ENCODE data around the gene EHF. TPM values are rescaled to one million over a fixed set of nuclear protein-coding genes. Genes with fewer than 3 reads are reported as not detected.

The EHF gene
- total and polyA plus RNA-seq, 9 of the 15 experiments (the other 6 are each of a cell fraction or from before 2014, with no cell fraction given), result 0.04 to 0.54 (median 0.37) TPM

GRCh38 chr11:34585735-34586487, 35.0 kb upstream of the EHF start:
- H4K20me1 ChIP-seq (replicated peaks; ENCODE audit: control insufficient read depth, insufficient read depth, low read length), result no peaks in the 10 kb centered on the region
- ChIA-PET CTCF (ENCODE audit: low intra/inter-chr PET ratio) (interaction anchor here (0.5 to 4.3 kb wide), 10 partner anchors 16 to 804 kb away, joined by 3 to 73 read pairs (median 3); no protein-coding TSS in a partner anchor), POLR2A (interaction anchor here (0.5 to 1.4 kb wide), 5 partner anchors 17 to 313 kb away, joined by 3 to 5 read pairs (median 3); no protein-coding TSS in a partner anchor)
- BruUV-seq (replicated peaks), result no TSS peak
- peak overlapping the region; percentile 56 for H2AFZ ChIP-seq (ENCODE audit: low read depth, low read length)
- peak overlapping the region; percentile 44; the same call in 2 of the 3 replicates for H3K27ac ChIP-seq (ENCODE audit: extremely low read depth, low read depth, low read length)
- H3K9me3 ChIP-seq (replicated peaks; ENCODE audit: control insufficient read depth, insufficient read depth, low read depth, low read length), result no peaks in the 10 kb centered on the region
- intact Hi-C loops (cut with micrococcal nuclease), result loop anchor here (1.0 to 5.0 kb wide), 6 partner anchors 17 to 806 kb away; no protein-coding TSS in a partner anchor
- H3K4me2 ChIP-seq (ENCODE audit: insufficient read depth, low read length), result peak overlapping the region; percentile 39
- H3K27me3 ChIP-seq (ENCODE audit: control insufficient read depth in 2 of 2, insufficient read depth in 2 of 2, low read length in 2 of 2), result peaks cover 0 to 3% of the 10 kb centered on the region in 2 experiments; a peak in 3 of 5 replicates
- in situ Hi-C loops (cut with MboI), result loop anchor here (5.0 kb wide), 1 partner anchor 306 kb away; no protein-coding TSS in a partner anchor
- FAIRE-seq (peak; percentile 85), DNase-seq (ENCODE audit: extremely low read depth in 1 of 4, low spot score in 3 of 4) (peak; percentile 38 to 71 (median 50)), ATAC-seq (peak; percentile 70)
- no peaks in the 10 kb centered on the region for H3K79me2 ChIP-seq (ENCODE audit: control insufficient read depth, insufficient read depth, low read length)
- H3K9ac ChIP-seq (ENCODE audit: insufficient read depth in 1 of 2, low read depth in 2 of 2, low read length in 2 of 2), result no peak overlapping the region; a peak in 1 of 4 replicates
- no peaks in the 10 kb centered on the region for H3K9me1 ChIP-seq (ENCODE audit: control insufficient read depth, insufficient read depth, low read length)
- no peaks in the 10 kb centered on the region for H3K36me3 ChIP-seq (ENCODE audit: control insufficient read depth, insufficient read depth, low read length)
- WGBS (ENCODE audit: insufficient coverage, low coverage, missing lambda C conversion rate), result 3% methylated on average over 4 of the region's 4 CpGs
- H3K4me1 ChIP-seq (replicated peaks in 1 of 2; ENCODE audit: control insufficient read depth in 2 of 2, insufficient read depth in 2 of 2, low read length in 2 of 2), result peaks cover 0 to 40% of the 10 kb centered on the region in 2 experiments; a peak in 3 of 5 replicates
- H3K4me3 ChIP-seq, result no peak overlapping the region
- TF ChIP-seq JUND (IDR thresholded peaks at IDR 0.05; ENCODE audit: borderline replicate concordance, low read depth, low read length) (peak; percentile 31; the same call in 1 of the 2 replicates), JUND (tag; IDR thresholded peaks at IDR 0.05; ENCODE audit: borderline replicate concordance, low read depth, low read length) (peak; percentile 31; the same call in 1 of the 3 replicates), TAF7 (tag; IDR thresholded peaks at IDR 0.05) (no peak), SETDB1 (IDR thresholded peaks at IDR 0.05; ENCODE audit: low read length) (no peak), POLR2AphosphoS2 (IDR thresholded peaks at IDR 0.05; ENCODE audit: low read length) (no peak), POU5F1 (IDR thresholded peaks at IDR 0.05; ENCODE audit: borderline replicate concordance, low read depth, low read length, partially characterized antibody) (no peak), ILF3 (IDR thresholded peaks at IDR 0.05; ENCODE audit: borderline replicate concordance) (no peak), MIER1 (IDR thresholded peaks at IDR 0.05; ENCODE audit: low read depth) (no peak), SP2 (IDR thresholded peaks at IDR 0.05; ENCODE audit: extremely low read depth, low read depth, low read length, poor library complexity, severe bottlenecking) (no peak), CREB3L1 (IDR thresholded peaks at IDR 0.05; ENCODE audit: borderline replicate concordance, low read depth) (no peak)
- TF ChIP-seq, protein P1, sequence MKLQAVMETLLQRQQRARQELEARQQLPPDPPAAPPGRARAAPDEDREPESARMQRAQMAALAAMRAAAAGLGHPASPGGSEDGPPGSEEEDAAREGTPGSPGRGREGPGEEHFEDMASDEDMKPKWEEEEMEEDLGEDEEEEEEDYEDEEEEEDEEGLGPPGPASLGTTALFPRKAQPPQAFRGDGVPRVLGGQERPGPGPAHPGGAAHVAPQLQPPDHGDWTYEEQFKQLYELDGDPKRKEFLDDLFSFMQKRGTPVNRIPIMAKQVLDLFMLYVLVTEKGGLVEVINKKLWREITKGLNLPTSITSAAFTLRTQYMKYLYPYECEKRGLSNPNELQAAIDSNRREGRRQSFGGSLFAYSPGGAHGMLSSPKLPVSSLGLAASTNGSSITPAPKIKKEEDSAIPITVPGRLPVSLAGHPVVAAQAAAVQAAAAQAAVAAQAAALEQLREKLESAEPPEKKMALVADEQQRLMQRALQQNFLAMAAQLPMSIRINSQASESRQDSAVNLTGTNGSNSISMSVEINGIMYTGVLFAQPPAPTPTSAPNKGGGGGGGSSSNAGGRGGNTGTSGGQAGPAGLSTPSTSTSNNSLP (IDR thresholded peaks at IDR 0.05; ENCODE audit: borderline replicate concordance, low read depth, low read length), result 0 out of 2 replicates have a peak, but pooled peaks have one; percentile 10
- TF ChIP-seq, protein P2, sequence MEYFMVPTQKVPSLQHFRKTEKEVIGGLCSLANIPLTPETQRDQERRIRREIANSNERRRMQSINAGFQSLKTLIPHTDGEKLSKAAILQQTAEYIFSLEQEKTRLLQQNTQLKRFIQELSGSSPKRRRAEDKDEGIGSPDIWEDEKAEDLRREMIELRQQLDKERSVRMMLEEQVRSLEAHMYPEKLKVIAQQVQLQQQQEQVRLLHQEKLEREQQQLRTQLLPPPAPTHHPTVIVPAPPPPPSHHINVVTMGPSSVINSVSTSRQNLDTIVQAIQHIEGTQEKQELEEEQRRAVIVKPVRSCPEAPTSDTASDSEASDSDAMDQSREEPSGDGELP (CRISPR knock-in tag; IDR thresholded peaks at IDR 0.05; ENCODE audit: borderline replicate concordance), result no peak
- TF ChIP-seq, protein P3, sequence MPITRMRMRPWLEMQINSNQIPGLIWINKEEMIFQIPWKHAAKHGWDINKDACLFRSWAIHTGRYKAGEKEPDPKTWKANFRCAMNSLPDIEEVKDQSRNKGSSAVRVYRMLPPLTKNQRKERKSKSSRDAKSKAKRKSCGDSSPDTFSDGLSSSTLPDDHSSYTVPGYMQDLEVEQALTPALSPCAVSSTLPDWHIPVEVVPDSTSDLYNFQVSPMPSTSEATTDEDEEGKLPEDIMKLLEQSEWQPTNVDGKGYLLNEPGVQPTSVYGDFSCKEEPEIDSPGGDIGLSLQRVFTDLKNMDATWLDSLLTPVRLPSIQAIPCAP (CRISPR knock-in tag; IDR thresholded peaks at IDR 0.05; ENCODE audit: borderline replicate concordance), result no peak

Data from K562 (cell line).